Measurements from ENCODE around the gene CREB5. TPM values are rescaled to one million over a fixed set of nuclear protein-coding genes. Genes with fewer than 3 reads are reported as not detected.

Gene CREB5
- total and polyA plus RNA-seq, 2 of the 8 experiments (the other 6 are each of a cell fraction or from before 2014, with no cell fraction given), result 2.4 to 2.7 TPM

GRCh38 chr7:28640001-28640400 lies 227.7 kb downstream of the CREB5 start (continued):
- no peak for TF ChIP-seq USF2 (IDR thresholded peaks at IDR 0.05; ENCODE audit: low read length)
- TF ChIP-seq POLR2AphosphoS5 (IDR thresholded peaks at IDR 0.05; ENCODE audit: low read depth, low read length), result no peak
- no peak for TF ChIP-seq CHD7 (IDR thresholded peaks at IDR 0.05; ENCODE audit: insufficient replicate concordance, low read length)
